Activated CD4-positive, CD25-positive, alpha-beta regulatory T cell (primary cell): ENCODE data around the gene NAT14.
A peak's percentile ranks its signal among the peaks of the same experiment; 100 is the strongest.
"Not testable (repeated sequence)": the region's sequence is repeated elsewhere in the genome, so short reads cannot be mapped to it uniquely, and the experiment has no call there.

Experiments used
- DNase-seq, 4 experiments: peaks; one replicate each; lab custom pipeline; 2025; lab: John Stamatoyannopoulos, UW

The NAT14 gene

GRCh38 chr19:55503157-55503501, 18.1 kb downstream of the NAT14 start:
- no peak for DNase-seq

GRCh38 chr19:55503502-55504251, 18.7 kb downstream of the NAT14 start:
- DNase-seq = peak; percentile 86 to 97 (median 92)

GRCh38 chr19:55504252-55504603, 19.2 kb downstream of the NAT14 start:
- no peak for DNase-seq

- no peak for DNase-seq
Observed at GRCh38 chr19:55504981-55505380, 20.0 kb downstream of the NAT14 start.

GRCh38 chr19:55508120-55508519, 23.1 kb downstream of the NAT14 start:
- DNase-seq = no peak

GRCh38 chr19:55516878-55517620, 32.1 kb downstream of the NAT14 start:
- DNase-seq = peak; percentile 78 to 88 (median 83)

GRCh38 chr19:55519451-55520311, 34.7 kb downstream of the NAT14 start:
- no peak for DNase-seq

- DNase-seq = no peak
Observed at GRCh38 chr19:55520691-55521292, 35.8 kb downstream of the NAT14 start.

GRCh38 chr19:55525289-55526101, 40.5 kb downstream of the NAT14 start:
- no peak for DNase-seq

GRCh38 chr19:55526216-55527196, 41.5 kb downstream of the NAT14 start:
- no peak for DNase-seq

- no peak for DNase-seq
Observed at GRCh38 chr19:55527197-55528029, 42.4 kb downstream of the NAT14 start.

- no peak for DNase-seq
Observed at GRCh38 chr19:55528030-55528803, 43.2 kb downstream of the NAT14 start.

GRCh38 chr19:55529636-55530234, 44.7 kb downstream of the NAT14 start:
- no peak for DNase-seq

GRCh38 chr19:55530996-55531395, 46.0 kb downstream of the NAT14 start:
- DNase-seq = no peak

- DNase-seq = not testable (repeated sequence)
Observed at GRCh38 chr19:55534280-55534679, 49.3 kb downstream of the NAT14 start.

GRCh38 chr19:55535173-55535964, 50.4 kb downstream of the NAT14 start:
- DNase-seq = no peak

- no peak for DNase-seq
Observed at GRCh38 chr19:55535965-55536350, 51.0 kb downstream of the NAT14 start.
